Measurements from ENCODE around the gene POLE.

DNA sequence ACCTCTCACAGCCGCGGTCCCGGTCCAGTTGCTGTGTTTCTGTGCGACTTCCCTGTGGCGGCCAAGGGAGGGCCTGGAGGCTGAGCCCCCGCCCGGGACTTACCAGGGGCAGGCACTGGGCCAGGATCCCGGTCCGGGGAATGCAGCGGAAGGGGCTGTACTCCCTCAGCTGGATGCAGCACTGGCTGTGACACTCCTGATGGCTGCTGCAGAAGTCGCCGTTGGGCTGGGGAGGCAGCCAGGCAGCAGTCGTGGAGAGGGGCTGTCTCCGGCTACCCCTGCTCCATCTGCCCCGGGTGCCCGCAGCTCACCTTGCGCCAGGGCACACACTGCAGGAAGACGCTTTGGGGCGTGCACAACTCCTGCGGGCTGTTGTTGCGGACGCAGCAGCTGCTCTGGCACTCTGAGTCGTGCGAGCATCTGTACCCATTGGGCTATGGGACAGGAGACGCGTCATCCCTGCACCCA, 83.0 kb downstream of the POLE start:
- TF ChIP-seq, protein P1, sequence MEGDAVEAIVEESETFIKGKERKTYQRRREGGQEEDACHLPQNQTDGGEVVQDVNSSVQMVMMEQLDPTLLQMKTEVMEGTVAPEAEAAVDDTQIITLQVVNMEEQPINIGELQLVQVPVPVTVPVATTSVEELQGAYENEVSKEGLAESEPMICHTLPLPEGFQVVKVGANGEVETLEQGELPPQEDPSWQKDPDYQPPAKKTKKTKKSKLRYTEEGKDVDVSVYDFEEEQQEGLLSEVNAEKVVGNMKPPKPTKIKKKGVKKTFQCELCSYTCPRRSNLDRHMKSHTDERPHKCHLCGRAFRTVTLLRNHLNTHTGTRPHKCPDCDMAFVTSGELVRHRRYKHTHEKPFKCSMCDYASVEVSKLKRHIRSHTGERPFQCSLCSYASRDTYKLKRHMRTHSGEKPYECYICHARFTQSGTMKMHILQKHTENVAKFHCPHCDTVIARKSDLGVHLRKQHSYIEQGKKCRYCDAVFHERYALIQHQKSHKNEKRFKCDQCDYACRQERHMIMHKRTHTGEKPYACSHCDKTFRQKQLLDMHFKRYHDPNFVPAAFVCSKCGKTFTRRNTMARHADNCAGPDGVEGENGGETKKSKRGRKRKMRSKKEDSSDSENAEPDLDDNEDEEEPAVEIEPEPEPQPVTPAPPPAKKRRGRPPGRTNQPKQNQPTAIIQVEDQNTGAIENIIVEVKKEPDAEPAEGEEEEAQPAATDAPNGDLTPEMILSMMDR (IDR thresholded peaks at IDR 0.05) = no peak
- TF ChIP-seq POLR2A (IDR thresholded peaks at IDR 0.05) = no peak

Measured in thyroid gland (tissue), 4 donors.